Measurements from ENCODE around the gene BACH2. TPM values are rescaled to one million over a fixed set of nuclear protein-coding genes. Genes with fewer than 3 reads are reported as not detected.

The BACH2 gene
- total and polyA plus RNA-seq, 2 of the 8 experiments (the other 6 are each of a cell fraction or from before 2014, with no cell fraction given), result 1.9 to 5.9 TPM

DNA sequence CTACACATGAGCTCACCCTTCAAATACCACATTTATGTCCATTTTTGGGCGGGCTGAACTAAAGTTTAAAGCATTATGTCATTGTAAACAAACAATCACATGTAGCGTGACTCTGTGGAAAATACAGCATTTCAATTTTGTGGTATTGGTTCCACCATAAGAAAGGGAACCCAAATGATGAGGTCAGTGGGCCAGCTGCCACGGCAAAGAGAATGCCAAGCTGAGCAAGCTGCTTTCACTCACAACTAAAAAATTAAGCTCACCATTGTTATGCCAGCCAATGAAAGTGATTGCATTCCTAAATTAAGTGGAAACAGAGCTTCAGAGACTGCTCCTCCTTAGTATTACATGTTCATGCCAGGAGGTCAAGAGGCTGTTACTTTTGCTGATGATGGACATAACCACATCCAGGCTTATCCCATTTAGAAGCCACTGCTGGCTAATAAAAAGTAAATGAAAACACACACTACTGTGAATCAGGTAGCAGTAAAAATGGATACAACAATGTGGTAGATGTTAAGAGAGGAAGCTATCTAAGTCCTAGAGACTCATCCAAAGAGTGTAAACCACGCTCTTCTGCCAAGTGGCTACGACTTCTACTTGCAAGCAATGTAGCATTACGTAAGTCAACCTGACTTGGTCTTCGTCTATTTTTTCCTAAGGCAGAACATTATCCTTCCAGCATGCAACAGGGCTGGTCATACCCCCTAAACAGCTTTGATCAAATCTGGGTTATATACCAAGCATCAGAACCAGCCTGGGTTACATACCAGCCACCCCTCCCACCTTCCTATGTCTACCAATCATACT is 164.8 kb downstream of the BACH2 start (continued):
- TF ChIP-seq TEAD4 (IDR thresholded peaks at IDR 0.05; ENCODE audit: low read depth, low read length) (no peak), FOSL1 (IDR thresholded peaks at IDR 0.05; ENCODE audit: insufficient read depth, low read depth, low read length) (no peak), CHD7 (IDR thresholded peaks at IDR 0.05; ENCODE audit: insufficient replicate concordance, low read length) (no peak), BACH1 (IDR thresholded peaks at IDR 0.05; ENCODE audit: low read length) (no peak), SP2 (IDR thresholded peaks at IDR 0.05; ENCODE audit: low read length) (no peak), CHD1 (IDR thresholded peaks at IDR 0.05; ENCODE audit: low read depth, low read length) (no peak), MAX (IDR thresholded peaks at IDR 0.05) (no peak)
- TF ChIP-seq, protein P1, sequence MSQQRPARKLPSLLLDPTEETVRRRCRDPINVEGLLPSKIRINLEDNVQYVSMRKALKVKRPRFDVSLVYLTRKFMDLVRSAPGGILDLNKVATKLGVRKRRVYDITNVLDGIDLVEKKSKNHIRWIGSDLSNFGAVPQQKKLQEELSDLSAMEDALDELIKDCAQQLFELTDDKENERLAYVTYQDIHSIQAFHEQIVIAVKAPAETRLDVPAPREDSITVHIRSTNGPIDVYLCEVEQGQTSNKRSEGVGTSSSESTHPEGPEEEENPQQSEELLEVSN (IDR thresholded peaks at IDR 0.05), result no peak
